ENCODE results near the gene PCGF1.

GRCh38 chr2:74496997-74497776, 10.3 kb downstream of the PCGF1 start:
- TF ChIP-seq POLR2A (IDR thresholded peaks at IDR 0.05; ENCODE audit: low read depth, low read length) (no peak), TAF1 (IDR thresholded peaks at IDR 0.05; ENCODE audit: low read depth, low read length) (no peak), POLR2AphosphoS5 (IDR thresholded peaks at IDR 0.05; ENCODE audit: low read depth, low read length) (no peak), SPI1 (IDR thresholded peaks at IDR 0.05; ENCODE audit: low read depth, low read length) (no peak), PAX5 (IDR thresholded peaks at IDR 0.05; ENCODE audit: insufficient read depth, low read length, severe bottlenecking) (no peak)
